Stimulated activated effector memory CD8-positive, alpha-beta T cell treated with anti-CD3 and anti-CD28 coated beads, Interleukin-12 subunit alpha, Interleukin-12 subunit beta, amount 100 ng/mL, for 72 hours (primary cell): ENCODE results near the gene KDM4B.
A peak's percentile ranks its signal among the peaks of the same experiment; 100 is the strongest.
"Not testable (repeated sequence)": the region's sequence is repeated elsewhere in the genome, so short reads cannot be mapped to it uniquely, and the experiment has no call there.

Experiments used
- ATAC-seq: fragments of 150-1000 bp; cut with Tn5 transposase; 2 replicates; pipeline ENCODE4 v1.10.0; 2021
- DNase-seq, 2 donors: peaks; one replicate each; pipeline ENCODE4 v3.0.0; 2021 to 2022; ENCODE audit warnings: low spot score in 2 of 2
- H3K27ac Mint-ChIP-seq: one replicate; pipeline ENCODE4 v1.8.0; 2022; ENCODE audit warnings: mild to moderate bottlenecking, mixed read lengths
- H3K36me3 Mint-ChIP-seq: one replicate; pipeline ENCODE4 v1.8.0; 2022; ENCODE audit warnings: mild to moderate bottlenecking, mixed read lengths
- H3K4me1 Mint-ChIP-seq: one replicate; pipeline ENCODE4 v1.8.0; 2022; ENCODE audit warnings: mixed read lengths
- H3K4me3 Mint-ChIP-seq: one replicate; pipeline ENCODE4 v1.8.0; 2022; ENCODE audit warnings: mild to moderate bottlenecking, mixed read lengths
- H3K9me3 Mint-ChIP-seq: one replicate; pipeline ENCODE4 v1.8.0; 2022; ENCODE audit warnings: mixed read lengths

KDM4B gene

DNA sequence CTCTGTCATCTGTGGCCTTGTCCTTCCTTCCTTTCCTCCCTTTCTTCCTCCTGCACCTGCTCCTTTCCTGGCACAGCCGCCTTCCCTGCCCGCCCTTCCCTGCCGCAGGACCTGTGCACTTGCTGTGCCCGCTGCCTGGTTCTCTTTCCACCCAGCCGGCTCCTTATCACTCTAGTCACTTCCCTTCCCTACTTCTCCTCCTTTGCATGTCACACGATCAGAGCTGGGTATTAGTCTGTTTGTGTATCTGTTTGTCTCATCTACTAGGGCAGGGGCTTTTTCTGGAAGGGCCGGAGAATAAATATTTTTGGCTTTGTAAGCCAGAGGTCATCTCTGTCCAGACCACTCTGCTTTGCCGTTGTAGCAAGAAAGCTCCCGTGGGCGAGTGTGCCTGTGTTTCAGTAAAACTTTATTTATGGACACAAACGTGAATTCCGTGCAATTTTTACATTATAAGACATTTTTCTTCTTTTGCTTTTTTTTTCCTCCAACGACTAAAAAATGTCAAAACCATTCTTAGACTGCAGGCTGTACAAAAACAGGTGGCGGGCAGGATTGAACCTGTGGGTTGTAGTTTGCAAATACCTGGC, 6.1 kb downstream of the KDM4B start:
- ATAC-seq (no peak), DNase-seq (no peak)
- Mint-ChIP-seq H3K36me3 (peaks cover 39% of the 10 kb centered on the region), H3K4me3 (no peak overlapping the region), H3K4me1 (peaks cover 55% of the 10 kb centered on the region), H3K9me3 (no peaks in the 10 kb centered on the region), H3K27ac (no peak overlapping the region)

DNA sequence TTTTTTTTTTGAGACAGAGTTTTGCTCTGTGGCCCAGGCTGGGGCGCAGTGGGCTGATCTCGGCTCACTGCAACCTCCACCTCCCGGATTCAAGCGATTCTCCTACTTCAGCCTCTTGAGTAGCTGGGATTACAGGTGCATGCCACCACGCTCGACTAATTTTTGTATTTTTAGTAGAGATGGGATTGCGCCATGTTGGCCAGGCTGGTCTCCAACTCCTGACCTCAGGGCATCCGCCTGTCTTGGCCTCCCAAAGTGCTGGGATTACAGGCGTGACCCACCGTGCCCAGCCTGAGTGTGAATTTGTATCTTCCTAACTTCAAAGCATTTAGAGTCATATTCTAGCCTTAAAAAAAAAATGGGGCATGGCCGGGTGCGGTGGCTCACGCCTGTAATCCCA, 6.7 kb downstream of the KDM4B start:
- not testable (repeated sequence) for H3K9me3 Mint-ChIP-seq, DNase-seq, ATAC-seq, H3K4me3 Mint-ChIP-seq, H3K27ac Mint-ChIP-seq
- peaks cover 55% of the 10 kb centered on the region for H3K4me1 Mint-ChIP-seq
- H3K36me3 Mint-ChIP-seq: peaks cover 36% of the 10 kb centered on the region

DNA sequence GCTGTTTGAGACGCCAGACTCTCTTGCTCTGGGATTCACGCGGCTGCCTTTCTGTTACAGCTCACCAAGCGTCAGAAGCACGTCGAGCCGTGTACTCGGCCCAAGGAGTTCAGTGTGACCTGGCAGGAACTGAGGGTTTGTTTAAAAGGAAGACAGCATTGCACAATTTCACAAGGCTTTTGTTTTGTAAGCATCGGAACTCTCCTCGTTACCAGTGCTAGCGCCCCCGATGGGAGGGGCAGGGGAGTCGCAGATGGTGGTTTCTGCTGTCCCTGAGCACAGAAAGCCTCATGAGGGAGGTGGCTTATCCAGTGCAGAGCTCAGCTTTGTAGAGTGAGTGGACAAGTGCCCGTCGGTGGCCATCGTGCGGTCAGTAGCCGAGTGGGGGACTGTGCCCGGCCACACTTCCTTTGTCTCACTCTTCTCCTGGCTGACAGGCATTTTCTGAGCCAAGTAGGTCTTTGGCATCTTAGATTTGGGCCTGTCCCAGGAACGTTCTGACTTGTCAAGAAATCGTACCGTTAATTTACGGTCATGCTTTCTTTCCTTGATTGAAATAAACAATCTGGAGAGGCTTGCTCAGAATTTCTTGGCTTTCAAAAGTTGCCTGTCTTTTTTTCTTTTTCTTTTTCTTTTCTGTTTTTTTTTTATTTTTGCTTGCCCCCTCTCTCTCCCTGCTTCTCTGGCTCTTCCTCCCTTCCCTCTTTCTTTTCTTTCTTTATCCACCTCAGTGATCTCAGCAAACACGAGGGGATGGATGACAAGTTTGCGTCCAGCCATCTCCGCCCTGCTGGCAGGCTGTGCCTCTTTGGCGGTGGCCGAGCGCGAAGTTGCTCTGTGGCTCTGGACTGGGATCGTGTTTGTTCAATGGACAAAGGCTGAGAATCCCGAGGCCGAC, 7.7 kb downstream of the KDM4B start:
- peaks cover 37% of the 10 kb centered on the region for H3K36me3 Mint-ChIP-seq
- no peak for DNase-seq
- no peak overlapping the region for H3K4me3 Mint-ChIP-seq
- H3K27ac Mint-ChIP-seq: no peak overlapping the region
- ATAC-seq: no peak
- no peaks in the 10 kb centered on the region for H3K9me3 Mint-ChIP-seq
- H3K4me1 Mint-ChIP-seq: peaks cover 55% of the 10 kb centered on the region

DNA sequence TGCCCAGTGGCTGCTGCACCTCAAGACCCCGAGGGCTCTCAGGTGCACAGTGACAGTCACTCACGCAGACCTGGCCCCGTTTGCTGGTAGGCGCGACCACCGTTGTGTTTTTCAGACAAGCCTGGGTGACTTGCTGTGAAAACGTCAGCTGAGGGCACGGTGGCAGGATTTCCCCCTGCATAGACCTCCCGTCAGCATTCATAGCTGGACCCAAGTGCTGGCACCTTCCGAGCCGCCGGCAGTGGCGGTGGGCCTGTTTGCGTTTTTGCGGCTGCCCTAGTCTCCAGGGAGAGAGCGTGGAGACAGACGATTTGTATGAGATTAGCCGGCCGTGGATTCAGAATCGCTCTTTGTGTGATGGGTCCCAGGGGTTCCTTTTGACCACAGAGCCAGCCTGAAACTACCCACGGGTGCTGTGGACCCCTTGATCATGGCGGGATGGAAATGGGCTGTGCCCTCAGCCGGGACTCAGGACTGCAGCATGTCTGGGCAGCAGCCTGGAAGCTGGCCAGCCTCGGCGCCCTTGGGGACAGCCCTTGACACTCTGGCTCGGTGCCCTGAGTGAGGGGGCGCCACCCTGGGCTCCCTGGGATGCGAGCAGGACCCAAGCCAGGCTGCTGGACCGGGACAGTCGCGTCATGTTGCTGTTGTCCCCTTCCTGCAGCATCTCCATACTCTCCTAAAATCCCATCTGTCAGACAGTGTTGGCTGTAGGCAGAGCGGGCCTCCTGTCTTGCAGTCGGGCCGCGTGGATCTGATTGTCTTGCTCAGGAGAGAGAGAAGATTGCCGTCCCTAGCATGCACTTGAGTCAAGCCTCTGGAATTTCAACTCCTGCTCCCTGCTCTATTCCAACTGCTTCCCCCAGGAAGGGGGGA, 8.6 kb downstream of the KDM4B start:
- ATAC-seq (no peak), DNase-seq (no peak)
- H3K9me3 Mint-ChIP-seq: no peaks in the 10 kb centered on the region
- H3K36me3 Mint-ChIP-seq: peaks cover 40% of the 10 kb centered on the region
- H3K4me1 Mint-ChIP-seq: peaks cover 49% of the 10 kb centered on the region
- H3K4me3 Mint-ChIP-seq: no peak overlapping the region
- H3K27ac Mint-ChIP-seq: no peak overlapping the region

DNA sequence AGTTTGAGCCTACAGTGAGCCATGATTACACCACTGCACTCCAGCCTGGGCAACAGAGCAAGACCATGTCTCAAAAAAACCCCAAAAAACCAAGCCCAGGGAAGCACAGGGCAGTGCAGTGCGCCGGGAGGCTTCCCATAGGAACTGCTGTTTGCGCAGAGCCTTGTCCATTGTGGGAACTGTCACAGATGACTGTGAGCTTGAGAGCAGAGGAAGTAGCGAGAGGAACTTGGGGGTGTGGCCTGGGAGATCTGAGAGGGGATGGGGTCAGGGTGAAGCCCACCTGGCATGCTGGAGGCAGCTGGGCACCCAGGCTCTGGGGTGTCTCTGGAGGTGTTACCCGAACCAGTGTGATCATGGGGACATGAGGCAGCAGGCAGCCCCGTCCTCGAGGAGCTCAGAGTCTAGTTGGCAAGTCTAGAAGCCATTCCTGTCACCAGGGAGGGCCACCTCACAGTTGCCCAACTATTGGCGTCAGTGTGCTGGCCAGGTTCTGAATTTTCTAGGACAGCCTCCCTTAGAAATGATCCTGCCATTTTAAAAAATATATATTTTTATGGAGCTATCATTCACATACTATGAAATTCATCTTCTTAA, 10.4 kb downstream of the KDM4B start:
- no peaks in the 10 kb centered on the region for H3K9me3 Mint-ChIP-seq
- H3K36me3 Mint-ChIP-seq: peaks cover 48% of the 10 kb centered on the region
- H3K4me3 Mint-ChIP-seq: no peak overlapping the region
- ATAC-seq (no peak), DNase-seq (no peak)
- peaks cover 41% of the 10 kb centered on the region for H3K4me1 Mint-ChIP-seq
- peak overlapping the region; percentile 12 for H3K27ac Mint-ChIP-seq

DNA sequence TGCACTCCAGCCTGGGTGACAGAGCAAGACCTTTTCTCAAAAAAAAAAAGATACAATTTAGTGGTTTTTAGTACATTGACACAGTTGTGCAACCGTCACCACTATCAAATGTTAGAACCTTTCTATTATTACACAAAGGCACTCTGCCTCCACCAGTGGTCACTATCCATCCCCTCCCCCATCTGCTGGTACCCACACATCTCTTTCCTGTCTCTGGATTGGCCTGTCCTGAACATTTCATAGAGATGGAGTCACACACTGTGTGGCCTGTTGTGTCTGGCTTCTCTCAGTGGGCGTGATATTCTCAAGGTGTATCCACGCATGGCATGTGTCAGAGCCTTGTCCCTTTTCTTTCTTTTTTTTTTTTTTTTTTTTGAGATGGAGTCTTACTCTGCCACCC, 11.2 kb downstream of the KDM4B start:
- H3K4me1 Mint-ChIP-seq: peaks cover 36% of the 10 kb centered on the region
- H3K4me3 Mint-ChIP-seq: no peak overlapping the region
- no peak for ATAC-seq
- H3K36me3 Mint-ChIP-seq: peaks cover 41% of the 10 kb centered on the region
- no peaks in the 10 kb centered on the region for H3K9me3 Mint-ChIP-seq
- DNase-seq: no peak
- no peak overlapping the region for H3K27ac Mint-ChIP-seq

DNA sequence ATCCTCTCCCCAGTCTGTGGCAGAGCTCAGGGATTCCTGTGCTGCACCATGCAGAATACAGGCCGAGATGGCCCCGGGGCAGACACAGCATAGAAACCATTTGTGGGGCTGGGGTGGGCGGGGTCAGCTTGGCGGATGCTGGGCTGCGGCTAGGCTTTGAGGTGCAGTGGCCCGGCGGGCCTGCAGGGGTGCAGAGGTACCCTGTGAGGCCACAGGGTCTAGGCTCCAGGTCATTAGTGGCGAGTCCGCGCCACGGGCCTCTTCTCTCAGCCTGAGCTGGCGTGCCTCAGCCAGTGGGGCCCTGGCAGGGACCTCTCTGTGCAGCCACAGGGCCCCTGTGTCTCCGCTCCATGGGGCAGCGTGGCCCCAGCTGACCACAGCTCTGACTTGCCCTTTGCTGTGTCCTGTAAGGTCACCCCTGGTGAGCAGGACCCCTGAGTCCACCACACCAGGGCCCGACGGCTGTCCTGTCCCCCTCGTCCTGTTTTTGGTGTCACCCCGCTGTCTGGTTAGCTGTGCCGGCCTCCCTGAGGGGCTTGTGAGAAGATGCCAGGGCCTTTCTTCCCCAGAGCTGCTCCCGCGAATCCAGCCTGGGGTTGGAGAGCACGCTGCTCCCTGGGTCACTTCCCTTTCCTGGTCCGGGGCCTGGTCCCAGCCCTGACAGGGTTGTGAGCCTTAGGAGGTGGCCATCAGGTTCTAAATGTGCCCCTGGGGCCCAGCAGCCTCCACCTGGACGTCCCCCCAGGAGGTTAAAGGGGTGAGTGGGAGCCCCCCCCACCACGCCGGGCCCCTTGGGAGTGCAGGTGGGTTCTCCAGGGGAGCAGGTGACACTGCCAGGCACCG, 12.1 kb downstream of the KDM4B start:
- no peak for DNase-seq
- H3K9me3 Mint-ChIP-seq: no peaks in the 10 kb centered on the region
- ATAC-seq: peak; percentile 29
- peaks cover 41% of the 10 kb centered on the region for H3K4me1 Mint-ChIP-seq
- no peak overlapping the region for H3K4me3 Mint-ChIP-seq
- peaks cover 36% of the 10 kb centered on the region for H3K36me3 Mint-ChIP-seq
- no peak overlapping the region for H3K27ac Mint-ChIP-seq

DNA sequence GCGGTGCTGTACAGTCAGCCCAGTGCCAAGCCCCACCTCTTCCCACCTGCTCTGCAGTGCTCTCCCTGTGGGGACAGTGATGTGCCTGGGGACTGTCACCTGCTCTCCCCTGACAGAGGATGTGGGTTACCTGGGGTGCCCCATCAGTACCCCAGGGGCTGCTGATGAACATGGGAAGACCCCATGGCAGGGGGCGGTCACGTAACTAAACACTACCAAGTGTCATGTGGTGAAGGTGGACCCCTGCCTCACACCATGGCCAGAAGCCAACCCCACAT, 12.7 kb downstream of the KDM4B start:
- Mint-ChIP-seq H3K27ac (no peak overlapping the region), H3K4me1 (peaks cover 46% of the 10 kb centered on the region), H3K9me3 (no peaks in the 10 kb centered on the region), H3K4me3 (no peak overlapping the region), H3K36me3 (peaks cover 30% of the 10 kb centered on the region)
- peak; percentile 27 for ATAC-seq
- no peak for DNase-seq

DNA sequence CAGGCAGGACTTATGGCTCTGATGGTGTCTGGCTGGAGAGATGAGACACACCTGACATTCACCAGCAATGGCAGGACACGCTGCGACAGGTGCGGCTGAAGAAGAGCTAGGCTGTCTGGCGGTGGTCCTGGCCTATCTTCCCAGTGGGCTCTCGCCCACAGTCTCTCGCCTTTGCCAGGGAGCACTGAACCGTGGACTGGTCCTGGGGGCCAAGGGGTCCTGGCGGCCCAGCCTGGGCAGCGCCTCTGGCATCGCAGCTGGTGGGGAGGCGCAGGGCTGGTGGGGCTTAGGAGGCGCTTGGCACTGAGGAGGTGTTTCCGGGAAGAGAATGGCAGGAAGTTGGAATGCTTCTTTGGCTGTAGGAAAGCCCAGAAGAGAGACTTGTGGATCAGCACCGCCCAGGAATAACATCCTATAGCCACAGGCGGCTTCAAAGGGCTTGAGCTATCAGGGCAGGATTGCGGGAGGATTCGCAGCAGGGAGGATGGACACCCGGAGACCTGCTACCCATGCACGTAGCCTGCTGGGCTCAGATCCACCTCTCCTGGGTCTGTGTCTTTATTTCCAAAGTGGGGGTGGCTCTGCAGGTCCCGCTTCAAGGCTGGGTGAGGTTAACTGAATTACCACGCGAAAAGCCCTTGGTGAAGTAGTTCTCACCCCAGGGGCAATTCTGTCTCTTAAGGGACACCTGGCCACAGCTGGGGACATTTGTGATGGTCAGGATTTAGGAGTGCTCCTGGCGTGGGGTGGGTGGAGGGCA, 14.6 kb downstream of the KDM4B start:
- Mint-ChIP-seq H3K4me3 (no peak overlapping the region), H3K4me1 (peaks cover 56% of the 10 kb centered on the region), H3K27ac (no peak overlapping the region), H3K36me3 (peaks cover 15% of the 10 kb centered on the region), H3K9me3 (no peaks in the 10 kb centered on the region)
- ATAC-seq (no peak), DNase-seq (no peak)

DNA sequence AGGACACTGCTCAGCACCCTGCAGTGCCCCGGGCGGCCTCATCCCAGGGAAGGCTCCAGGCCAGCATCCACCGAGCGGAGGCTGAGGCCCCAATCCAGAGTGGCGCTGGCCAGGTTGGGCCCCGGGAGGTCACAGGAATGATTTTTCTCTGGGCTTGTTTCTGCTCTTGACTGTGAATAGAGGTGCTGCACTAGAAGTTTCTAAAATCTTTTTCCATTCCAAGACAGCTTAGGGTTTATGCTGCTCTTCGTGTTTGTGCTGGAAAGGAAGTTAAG, 15.1 kb downstream of the KDM4B start:
- Mint-ChIP-seq H3K4me1 (peaks cover 57% of the 10 kb centered on the region), H3K36me3 (peaks cover 15% of the 10 kb centered on the region), H3K4me3 (no peak overlapping the region), H3K27ac (no peak overlapping the region), H3K9me3 (no peaks in the 10 kb centered on the region)
- DNase-seq: no peak
- no peak for ATAC-seq

DNA sequence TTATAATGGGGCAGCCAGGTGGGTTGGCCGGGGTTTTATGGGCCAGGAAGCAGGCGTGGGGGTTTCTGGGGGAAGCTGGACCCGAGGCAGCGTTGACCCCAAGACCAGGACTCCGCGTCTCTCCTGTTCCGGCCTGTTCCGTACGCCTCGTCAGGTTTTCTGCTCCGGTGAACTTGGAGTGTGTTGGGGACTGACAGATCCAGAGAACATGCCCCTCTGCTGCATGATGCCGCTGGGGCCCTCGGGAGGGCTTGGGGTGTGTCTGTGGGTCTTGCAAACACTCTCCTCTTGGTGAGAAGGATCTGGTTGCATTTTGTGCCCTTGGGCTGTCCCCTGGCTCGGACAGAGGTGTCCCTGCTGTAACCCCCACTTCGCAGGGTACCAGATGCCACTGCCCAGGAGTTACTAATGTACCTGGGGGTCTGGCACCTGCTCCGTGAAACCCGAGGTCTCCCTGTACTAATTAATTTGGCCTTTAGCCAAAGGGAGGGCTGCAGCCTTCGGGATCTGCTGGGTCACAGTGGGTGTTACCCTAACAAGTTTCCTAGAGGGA, 15.6 kb downstream of the KDM4B start:
- Mint-ChIP-seq H3K4me1 (peaks cover 58% of the 10 kb centered on the region), H3K4me3 (no peak overlapping the region), H3K36me3 (peaks cover 15% of the 10 kb centered on the region), H3K9me3 (no peaks in the 10 kb centered on the region), H3K27ac (no peak overlapping the region)
- ATAC-seq: no peak
- no peak for DNase-seq

DNA sequence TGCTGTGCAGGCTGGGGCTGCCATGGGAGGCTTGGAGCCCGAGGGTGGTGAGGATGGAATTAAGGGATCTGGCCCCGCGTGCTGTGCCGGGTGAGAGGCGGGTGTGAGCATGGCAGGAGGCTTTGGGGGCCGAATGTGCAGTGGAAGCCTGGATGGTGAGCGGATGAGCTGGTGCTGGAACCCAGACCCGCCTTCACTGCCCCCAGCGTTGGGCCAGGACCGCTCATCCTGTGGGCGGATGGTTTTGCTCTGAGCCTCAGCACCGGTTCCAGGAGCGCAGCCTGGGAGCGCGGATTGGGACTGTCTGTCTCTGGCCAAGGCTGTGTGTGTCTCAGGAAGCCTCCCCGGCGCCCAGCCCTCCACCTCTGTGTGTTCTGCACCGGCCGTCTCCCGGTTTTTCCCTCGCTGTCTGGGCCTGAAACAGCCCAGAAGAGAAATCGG, 16.7 kb downstream of the KDM4B start:
- H3K27ac Mint-ChIP-seq: no peak overlapping the region
- ATAC-seq (no peak), DNase-seq (no peak)
- H3K36me3 Mint-ChIP-seq: peaks cover 14% of the 10 kb centered on the region
- no peak overlapping the region for H3K4me3 Mint-ChIP-seq
- no peaks in the 10 kb centered on the region for H3K9me3 Mint-ChIP-seq
- H3K4me1 Mint-ChIP-seq: peaks cover 61% of the 10 kb centered on the region

DNA sequence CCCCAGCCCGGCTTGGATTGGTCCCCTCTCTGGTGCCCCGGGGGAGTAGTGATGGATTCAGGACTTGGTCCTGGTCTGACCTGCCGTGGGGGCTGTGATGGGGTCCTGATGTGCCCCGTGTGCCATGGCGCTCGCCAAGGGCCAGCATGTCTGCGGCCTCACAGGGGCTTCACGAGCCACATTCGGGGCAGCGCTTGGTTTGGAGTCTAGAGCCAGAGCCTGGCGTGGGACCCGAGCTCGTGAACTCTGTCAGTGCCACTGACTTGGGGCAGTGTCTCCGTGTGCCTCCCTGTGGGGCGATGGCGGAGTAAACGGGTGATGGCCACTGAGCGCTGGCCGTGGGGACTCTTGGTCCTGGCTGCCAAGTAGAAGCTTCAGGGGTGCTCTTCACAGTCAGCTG, 17.1 kb downstream of the KDM4B start:
- Mint-ChIP-seq H3K27ac (no peak overlapping the region), H3K36me3 (peaks cover 16% of the 10 kb centered on the region), H3K4me3 (no peak overlapping the region), H3K4me1 (peaks cover 56% of the 10 kb centered on the region), H3K9me3 (no peaks in the 10 kb centered on the region)
- ATAC-seq (no peak), DNase-seq (no peak)

DNA sequence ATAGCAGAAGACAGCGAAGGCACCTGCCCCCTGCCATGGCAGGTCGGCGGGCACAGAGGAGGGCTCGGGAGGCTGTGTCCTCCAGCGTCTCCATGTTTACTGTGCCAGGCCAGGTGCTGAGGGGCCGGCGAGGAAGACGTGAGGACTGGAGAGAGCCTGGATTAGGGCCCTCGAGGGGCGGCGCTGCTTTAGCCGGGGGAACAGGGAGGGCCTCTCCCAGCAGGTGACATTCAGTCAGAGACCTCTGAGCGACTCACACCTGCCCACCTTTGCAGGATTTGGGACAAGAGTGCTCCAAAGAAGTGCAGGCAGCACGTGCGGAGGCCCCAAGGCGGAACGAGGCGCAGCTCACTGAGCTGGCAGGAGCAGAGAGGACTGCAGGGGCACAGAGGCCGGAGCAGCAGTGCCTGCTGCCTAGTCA, 17.6 kb downstream of the KDM4B start:
- H3K27ac Mint-ChIP-seq: no peak overlapping the region
- H3K4me3 Mint-ChIP-seq: no peak overlapping the region
- ATAC-seq (no peak), DNase-seq (no peak)
- H3K36me3 Mint-ChIP-seq: peaks cover 16% of the 10 kb centered on the region
- peaks cover 52% of the 10 kb centered on the region for H3K4me1 Mint-ChIP-seq
- H3K9me3 Mint-ChIP-seq: no peaks in the 10 kb centered on the region
